ENCODE results near the gene NAT16. TPM values are rescaled to one million over a fixed set of nuclear protein-coding genes. Genes with fewer than 3 reads are reported as not detected.
A peak's percentile ranks its signal among the peaks of the same experiment; 100 is the strongest.

NAT16 gene
- total and polyA plus RNA-seq, 2 of the 4 experiments (the other 2 are of a cell fraction): 0.05 TPM; not detected in 1

GRCh38 chr7:101167645-101168411 is 12.3 kb downstream of the NAT16 start:
- Histone ChIP-seq H3K9ac (ENCODE audit: low read depth, low read length) (no peak overlapping the region), H3K23ac (ENCODE audit: low read depth, low read length) (0 out of 2 replicates have a peak overlapping the region, but pooled peaks have one; percentile 36), H3K79me1 (ENCODE audit: low read depth in 1 of 2, low read length in 2 of 2) (peaks cover 0 to 3% of the 10 kb centered on the region in 2 experiments; a peak in 1 of 4 replicates), H2BK5ac (ENCODE audit: low read depth, low read length, poor library complexity, severe bottlenecking) (no peak overlapping the region), H3K36me3 (ENCODE audit: control insufficient read depth, insufficient read depth, low read length) (no peaks in the 10 kb centered on the region), H2BK120ac (ENCODE audit: low read depth, low read length) (no peak overlapping the region), H3K4me3 (ENCODE audit: insufficient read depth, low read depth, low read length) (no peak overlapping the region), H3K27ac (ENCODE audit: insufficient read depth, low read length) (no peak overlapping the region), H3K9me3 (ENCODE audit: control insufficient read depth, insufficient read depth, low read length) (no peaks in the 10 kb centered on the region), H2AK5ac (ENCODE audit: low read depth, low read length) (no peak overlapping the region), H4K8ac (ENCODE audit: low read depth in 2 of 2, low read length in 2 of 2) (no peak overlapping the region), H3K18ac (ENCODE audit: low read depth, low read length) (no peak overlapping the region), H2AK9ac (replicated peaks; ENCODE audit: low read depth, low read length, poor library complexity) (no peak overlapping the region), H2BK15ac (ENCODE audit: low read depth, low read length) (no peak overlapping the region), H3K14ac (replicated peaks; ENCODE audit: low read depth, low read length) (no peak overlapping the region), H3K9me1 (ENCODE audit: insufficient read depth, low read length) (peaks cover 14% of the 10 kb centered on the region), H3K4me2 (ENCODE audit: low read depth, low read length) (peak overlapping the region; percentile 35; the same call in 1 of the 2 replicates), H3K56ac (ENCODE audit: extremely low read depth, insufficient read depth, low read length) (no peak overlapping the region), H3K4me1 (ENCODE audit: control insufficient read depth, insufficient read depth, low read length) (peaks cover 22% of the 10 kb centered on the region), H2AFZ (replicated peaks; ENCODE audit: low read length, poor library complexity) (no peak overlapping the region), H3K27me3 (ENCODE audit: control insufficient read depth, insufficient read depth, low read length) (peaks cover 54% of the 10 kb centered on the region), H4K20me1 (ENCODE audit: insufficient read depth, low read length) (peaks cover 14% of the 10 kb centered on the region; the same call in 1 of the 2 replicates), H4K91ac (ENCODE audit: insufficient read depth, low read depth, low read length) (no peak overlapping the region), H2BK20ac (ENCODE audit: low read depth, low read length) (no peak overlapping the region; the same call in 1 of the 2 replicates), H4K5ac (ENCODE audit: low read depth, low read length) (no peak overlapping the region), H3K4ac (ENCODE audit: low read depth, low read length) (no peak overlapping the region; the same call in 1 of the 2 replicates)
- no TSS peak for BruUV-seq (replicated peaks)
- intact Hi-C loops (cut with micrococcal nuclease) (no loop called here), in situ Hi-C loops (cut with MboI; ENCODE audit: low sequenced_read_pairs) (no loop called here), dilution Hi-C loops (cut with HindIII; ENCODE audit: low sequenced_read_pairs, unreplicated experiment) (no loop called here)
- no peak for TF ChIP-seq RFX5 (IDR thresholded peaks at IDR 0.05; ENCODE audit: low read depth, low read length)
- TF ChIP-seq FOS (IDR thresholded peaks at IDR 0.05; ENCODE audit: low read depth, low read length): no peak
- no peak for TF ChIP-seq ELK1 (IDR thresholded peaks at IDR 0.05; ENCODE audit: borderline replicate concordance, low read depth, low read length)
- no peak for TF ChIP-seq POLR2A (IDR thresholded peaks at IDR 0.05; ENCODE audit: low read depth, low read length)
- no peak for TF ChIP-seq RCOR1 (IDR thresholded peaks at IDR 0.05; ENCODE audit: insufficient replicate concordance, low read length)
- POLR2A ChIA-PET (ENCODE audit: unreplicated experiment): no interaction called here
- WGBS, 2 experiments (ENCODE audit: extremely low coverage in 2 of 2, insufficient read length in 1 of 2): 0% methylated on average over 2 of the region's 12 CpGs; no CpG with 5 or more reads in 1 of the 2 experiments
- ATAC-seq (ENCODE audit: low read depth): no peak
- CTCF ChIA-PET: interaction anchor here (1.0 kb wide), 1 partner anchor 24 kb away, joined by 8 read pairs; no protein-coding TSS in a partner anchor
- no peak for DNase-seq
